ENCODE measurements around the gene TSSK1B.
"Not testable (repeated sequence)": the region's sequence is repeated elsewhere in the genome, so short reads cannot be mapped to it uniquely, and the experiment has no call there.

The TSSK1B gene

GRCh38 chr5:113435575-113435974 is 786 bp upstream of the TSSK1B start:
- TF ChIP-seq POLR2A (IDR thresholded peaks at IDR 0.05; ENCODE audit: low read length) (no peak), GATA1 (IDR thresholded peaks at IDR 0.05; ENCODE audit: low read depth, low read length) (no peak)
- no peak for DNase-seq

DNA sequence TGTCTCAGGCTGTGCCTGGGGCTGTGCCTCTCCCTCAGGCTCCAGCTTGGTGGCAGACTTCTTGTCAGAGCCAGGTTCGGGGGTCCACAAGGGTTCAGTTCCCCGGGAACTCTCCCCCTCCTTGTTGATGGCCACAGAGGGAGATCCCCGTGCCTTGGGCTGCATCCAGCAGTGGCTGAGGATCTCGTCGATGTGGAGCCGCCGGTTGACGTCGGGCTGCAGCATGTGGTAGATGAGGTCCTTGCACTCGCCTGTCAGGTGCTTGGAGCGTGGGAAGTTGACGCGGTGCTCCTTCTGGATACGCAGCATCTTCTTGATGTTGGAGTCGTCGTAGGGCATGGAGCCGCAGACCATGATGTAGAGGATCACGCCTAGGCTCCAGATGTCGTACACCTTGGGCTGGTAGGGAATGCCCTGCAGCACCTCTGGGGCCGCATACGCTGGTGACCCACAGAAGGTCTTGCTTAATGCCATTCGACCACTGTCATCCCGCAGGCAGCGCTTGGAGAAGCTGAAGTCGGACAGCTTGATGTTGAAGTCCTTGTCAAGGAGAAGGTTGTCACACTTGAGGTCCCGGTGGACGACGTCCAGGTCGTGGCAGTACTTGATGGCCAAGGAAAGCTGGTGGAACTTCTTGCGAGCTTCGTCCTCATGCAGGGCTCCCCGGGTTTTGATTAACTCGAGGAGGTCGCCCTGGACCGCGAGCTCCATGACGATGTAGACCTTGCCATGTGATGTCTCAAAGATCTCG is 752 bp downstream of the TSSK1B start:
- TF ChIP-seq GATA1 (IDR thresholded peaks at IDR 0.05; ENCODE audit: low read depth, low read length) (no peak), POLR2A (IDR thresholded peaks at IDR 0.05; ENCODE audit: low read length) (no peak)
- DNase-seq: no peak

- no peak for DNase-seq
- TF ChIP-seq POLR2A (IDR thresholded peaks at IDR 0.05; ENCODE audit: low read length) (no peak), GATA1 (IDR thresholded peaks at IDR 0.05; ENCODE audit: low read depth, low read length) (no peak)
Measured at GRCh38 chr5:113433071-113433470, 1.7 kb downstream of the TSSK1B start.

DNA sequence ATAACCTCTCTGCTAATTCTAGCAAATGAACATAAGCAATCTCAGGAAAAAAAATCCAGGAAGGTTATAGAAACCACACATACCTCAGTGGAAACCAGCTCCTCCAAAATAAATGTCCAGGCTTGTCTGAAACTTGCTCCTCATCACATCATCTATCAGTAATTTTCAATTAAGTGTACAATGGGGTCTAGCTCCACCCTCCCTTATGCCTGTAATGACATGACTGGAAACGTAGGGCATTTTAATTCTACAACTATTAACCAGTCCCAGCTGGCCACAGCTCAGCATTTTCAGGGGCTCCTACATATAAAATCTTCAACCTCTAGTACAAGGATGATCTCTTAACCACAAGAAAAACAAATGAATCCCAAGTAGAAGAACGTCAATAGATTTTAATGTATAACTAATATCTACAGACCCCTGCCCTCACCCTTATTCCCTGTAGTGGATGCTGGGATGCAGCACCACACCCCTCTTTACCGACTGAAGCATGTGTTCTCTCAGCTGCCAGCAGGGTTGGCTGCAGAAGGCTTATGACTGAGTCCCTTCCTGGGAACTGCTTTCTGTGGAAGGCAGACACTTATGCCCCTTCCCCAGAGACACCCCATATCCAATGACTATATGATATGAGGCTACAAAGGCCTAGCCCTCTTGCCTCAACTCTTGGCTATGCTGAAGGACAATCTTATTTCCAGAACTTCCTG is 6.8 kb downstream of the TSSK1B start:
- no peak for DNase-seq
- TF ChIP-seq POLR2A (IDR thresholded peaks at IDR 0.05; ENCODE audit: low read length) (no peak), GATA1 (IDR thresholded peaks at IDR 0.05; ENCODE audit: low read depth, low read length) (no peak)

GRCh38 chr5:113425909-113426308 is 8.9 kb downstream of the TSSK1B start:
- TF ChIP-seq GATA1 (IDR thresholded peaks at IDR 0.05; ENCODE audit: low read depth, low read length) (no peak), POLR2A (IDR thresholded peaks at IDR 0.05; ENCODE audit: low read length) (no peak)
- no peak for DNase-seq

GRCh38 chr5:113421693-113422092 is 13.1 kb downstream of the TSSK1B start:
- no peak for TF ChIP-seq GATA1 (IDR thresholded peaks at IDR 0.05; ENCODE audit: low read depth, low read length)
- TF ChIP-seq POLR2A (IDR thresholded peaks at IDR 0.05; ENCODE audit: low read length): no peak

DNA sequence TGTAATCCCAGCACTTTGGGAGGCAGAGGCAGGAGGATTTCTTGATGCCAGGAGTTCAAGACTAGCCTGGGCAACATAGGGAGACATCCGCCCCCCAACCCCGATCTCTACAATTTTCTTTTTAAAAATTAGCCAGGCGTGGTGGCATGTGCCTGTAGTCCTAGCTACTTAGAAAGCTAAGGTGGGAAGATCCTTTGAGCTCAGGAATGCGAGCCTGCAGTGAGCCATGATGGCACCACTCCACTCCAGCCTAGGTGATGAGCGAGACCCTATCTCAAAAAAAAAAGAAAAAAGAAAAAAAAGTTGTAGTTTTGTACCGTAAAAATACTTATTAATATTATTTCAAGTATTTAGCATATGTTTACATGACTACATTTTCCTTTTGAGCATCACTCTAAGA is 29.3 kb downstream of the TSSK1B start:
- TF ChIP-seq GATA1 (IDR thresholded peaks at IDR 0.05; ENCODE audit: low read depth, low read length): no peak
- TF ChIP-seq POLR2A (IDR thresholded peaks at IDR 0.05; ENCODE audit: low read length): no peak
- no peak for DNase-seq

More at GRCh38 chr5:113421693-113422092, 13.1 kb downstream of the TSSK1B start:
- no peak for DNase-seq

GRCh38 chr5:113404269-113404668 is 30.5 kb downstream of the TSSK1B start:
- no peak for TF ChIP-seq GATA1 (IDR thresholded peaks at IDR 0.05; ENCODE audit: low read depth, low read length)
- no peak for TF ChIP-seq POLR2A (IDR thresholded peaks at IDR 0.05; ENCODE audit: low read length)
- DNase-seq: no peak

DNA sequence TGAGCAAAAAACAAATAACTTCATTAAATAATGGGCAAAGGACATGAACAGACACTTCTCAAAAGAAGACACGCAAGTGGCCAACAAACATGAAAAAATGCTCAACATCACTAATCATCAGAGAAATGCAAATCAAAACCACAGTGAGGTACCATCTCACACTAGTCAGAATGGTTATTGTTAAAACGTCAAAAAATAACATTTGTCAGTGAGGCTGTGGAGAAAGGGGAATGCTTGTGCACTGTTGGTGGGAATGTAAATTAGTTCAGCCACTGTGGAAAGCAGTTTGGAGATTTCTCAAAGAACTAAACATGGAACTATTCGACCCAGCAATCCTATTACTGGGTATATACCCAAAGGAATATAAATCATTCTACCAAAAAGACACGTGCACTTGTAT is 36.8 kb downstream of the TSSK1B start:
- DNase-seq: not testable (repeated sequence)

DNA sequence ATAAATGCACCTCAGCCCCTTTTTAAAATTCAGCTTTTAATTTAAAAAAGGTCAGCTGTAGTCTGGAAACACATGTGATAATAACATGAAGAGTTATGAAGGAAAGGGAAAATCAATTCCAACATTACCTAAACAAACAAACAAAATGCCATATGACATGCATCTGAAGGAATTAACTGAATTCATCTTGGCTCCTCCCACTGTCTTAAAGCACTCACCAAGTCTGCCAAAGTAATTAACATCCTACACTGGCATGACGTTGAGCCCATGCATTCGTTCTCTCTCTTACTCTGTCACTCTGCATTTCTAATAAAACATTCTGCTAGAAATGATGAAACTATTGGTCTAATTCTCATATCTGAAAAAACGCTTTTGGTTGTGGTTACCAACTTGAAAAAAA is 37.7 kb downstream of the TSSK1B start:
- TF ChIP-seq GATA1 (IDR thresholded peaks at IDR 0.05; ENCODE audit: low read depth, low read length): no peak
- no peak for TF ChIP-seq POLR2A (IDR thresholded peaks at IDR 0.05; ENCODE audit: low read length)
- no peak for DNase-seq

DNA sequence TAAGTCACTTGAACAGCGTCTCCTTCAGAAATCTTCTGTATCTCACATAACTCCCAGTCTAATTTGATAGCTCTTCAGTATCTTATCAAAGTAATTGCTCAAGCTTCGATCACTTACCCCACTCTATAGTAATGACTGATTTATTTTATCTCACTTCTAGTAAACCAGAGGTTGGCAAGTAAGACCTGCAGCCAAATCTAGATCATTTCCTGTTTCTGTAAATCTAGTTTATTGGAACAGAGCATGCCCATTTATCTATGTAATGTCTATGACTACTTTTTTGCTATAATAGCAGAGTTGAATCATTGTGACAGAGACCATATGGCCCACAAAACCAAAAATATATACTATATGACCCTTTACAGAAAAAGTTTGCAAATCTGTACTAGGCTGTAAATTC is 40.1 kb downstream of the TSSK1B start:
- TF ChIP-seq POLR2A (IDR thresholded peaks at IDR 0.05; ENCODE audit: low read length) (no peak), GATA1 (IDR thresholded peaks at IDR 0.05; ENCODE audit: low read depth, low read length) (no peak)
- no peak for DNase-seq

- TF ChIP-seq GATA1 (IDR thresholded peaks at IDR 0.05; ENCODE audit: low read depth, low read length): no peak
- no peak for TF ChIP-seq POLR2A (IDR thresholded peaks at IDR 0.05; ENCODE audit: low read length)
- DNase-seq: no peak
Measured at GRCh38 chr5:113390224-113390623, 44.6 kb downstream of the TSSK1B start.

DNA sequence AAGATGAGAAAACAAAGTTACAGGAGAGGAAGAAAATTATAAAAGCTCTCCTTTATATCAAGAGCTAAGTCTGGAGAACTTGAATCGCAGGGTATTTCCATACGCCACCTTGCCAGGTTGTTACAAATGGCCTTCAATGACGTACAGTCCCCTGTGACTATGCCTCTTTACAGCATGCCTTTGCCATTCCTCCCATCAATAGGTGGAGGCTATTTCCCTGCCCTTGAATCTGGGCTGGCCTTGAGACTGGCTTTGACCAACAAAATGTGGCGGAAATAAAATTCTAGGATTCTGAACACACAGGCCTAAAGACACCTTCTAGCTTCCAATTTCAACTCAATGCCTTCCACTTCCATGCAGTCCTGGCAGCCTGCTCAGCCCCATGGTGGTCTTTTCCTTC is 45.7 kb downstream of the TSSK1B start:
- DNase-seq: no peak
- TF ChIP-seq POLR2A (IDR thresholded peaks at IDR 0.05; ENCODE audit: low read length) (no peak), GATA1 (IDR thresholded peaks at IDR 0.05; ENCODE audit: low read depth, low read length) (no peak)

DNA sequence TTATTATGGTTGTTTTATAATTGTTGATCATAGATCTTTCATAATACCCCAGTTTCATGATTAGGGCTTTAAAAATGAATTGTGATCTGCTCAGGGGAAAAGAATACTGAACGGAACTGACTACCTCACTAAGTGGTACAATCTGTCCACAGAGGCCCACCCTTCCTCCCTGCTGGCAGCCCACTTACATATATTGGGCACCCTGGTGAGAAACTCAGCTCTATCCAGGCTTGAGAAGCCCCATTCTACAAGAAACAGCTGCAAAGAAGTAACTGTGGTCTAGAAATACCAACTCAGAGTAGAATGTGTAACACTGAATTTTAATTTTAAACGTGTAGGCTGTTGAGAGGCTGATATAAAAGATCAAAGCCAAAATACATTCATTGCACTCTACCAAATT is 46.9 kb downstream of the TSSK1B start:
- DNase-seq: no peak
- TF ChIP-seq GATA1 (IDR thresholded peaks at IDR 0.05; ENCODE audit: low read depth, low read length): no peak
- TF ChIP-seq POLR2A (IDR thresholded peaks at IDR 0.05; ENCODE audit: low read length): no peak

DNA sequence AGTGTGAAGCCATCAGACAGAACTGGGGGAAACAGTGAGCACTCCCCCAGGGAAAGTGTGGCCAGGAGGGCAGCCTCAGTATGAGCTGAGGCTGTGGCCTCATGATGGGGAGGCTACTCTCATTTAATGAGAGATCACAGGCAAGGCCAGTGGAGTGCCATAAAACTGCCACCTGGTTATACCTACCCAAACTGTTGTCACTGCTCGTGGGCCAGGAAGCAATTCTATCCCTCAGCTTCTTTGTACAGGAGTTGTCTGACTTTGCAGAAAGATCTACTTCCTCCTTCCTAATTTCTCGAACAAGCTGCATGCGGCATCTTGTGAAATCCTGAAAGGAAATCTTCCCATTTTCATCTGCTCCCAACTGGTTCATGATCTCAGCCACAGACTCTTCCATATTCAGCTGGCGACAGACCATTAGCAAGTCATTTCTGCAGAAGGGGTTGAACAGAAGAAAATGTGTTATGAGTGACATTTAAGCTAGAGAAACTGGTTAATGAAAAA is 50.0 kb downstream of the TSSK1B start:
- TF ChIP-seq GATA1 (IDR thresholded peaks at IDR 0.05; ENCODE audit: low read depth, low read length): no peak
- no peak for DNase-seq
